HEK293 (cell line): Measurements from ENCODE around the gene ASAP2.

Source experiments
- CTCF ChIA-PET: fragments of 350-600 bp; formaldehyde crosslinking; extraction: SDS; loops from one replicate; lab custom pipeline; 2021; ENCODE audit warnings: antibody characterized with exemption; lab: Yijun Ruan, JAX
- POLR2A ChIA-PET: fragments of 300-600 bp; formaldehyde crosslinking; extraction: SDS; loops from one replicate; lab custom pipeline; 2020; ENCODE audit warnings: antibody characterized with exemption, inconsistent platforms; lab: Yijun Ruan, JAX
- H3K27ac ChIP-seq: fragments of 200-500 bp; sonication (Bioruptor generic); 2 replicates; pipeline ENCODE4 v1.5.1; 2014; ENCODE audit warnings: low read depth, low read length, control low read depth, inconsistent platforms; ENCODE audit errors: extremely low read depth
- H3K36me3 ChIP-seq, 2 experiments: fragments of 200-500 bp in 1 of 2; sonication (Bioruptor generic) in 1 of 2; 1 replicate in 1 of 2; 2 replicates in 1 of 2; pipeline ENCODE4 v1.5.1; 2014 to 2017; ENCODE audit warnings: inconsistent platforms in 2 of 2, low read length in 2 of 2; ENCODE audit not compliant: control insufficient read depth in 2 of 2, insufficient read depth in 1 of 2
- H3K4me1 ChIP-seq: fragments of 200-500 bp; sonication (Bioruptor generic); 2 replicates; pipeline ENCODE4 v1.5.1; 2014; ENCODE audit warnings: mild to moderate bottlenecking, low read length, inconsistent platforms; ENCODE audit not compliant: control insufficient read depth, insufficient read depth
- H3K4me3 ChIP-seq: 2 replicates; pipeline ENCODE4 v1.5.1; 2011; ENCODE audit warnings: low read depth, mild to moderate bottlenecking, control low read depth, low read length, moderate library complexity
- H3K9me3 ChIP-seq: fragments of 200-500 bp; sonication (Bioruptor generic); 2 replicates; pipeline ENCODE4 v1.5.1; 2014; ENCODE audit warnings: low read depth, low read length, inconsistent platforms; ENCODE audit not compliant: control insufficient read depth, insufficient read depth
- GLIS1 ChIP-seq: fragments of 450-650 bp; formaldehyde crosslinking; IDR thresholded peaks from 2 replicates; pipeline ENCODE4 v1.5.1; 2016; ENCODE audit warnings: missing biosample characterization, missing genetic modification characterization
- KLF7 ChIP-seq: fragments of 450-650 bp; formaldehyde crosslinking; IDR thresholded peaks from 2 replicates; pipeline ENCODE4 v1.5.1; 2016; ENCODE audit warnings: missing biosample characterization, missing genetic modification characterization, borderline replicate concordance
- PRDM1 ChIP-seq: fragments of 450-650 bp; formaldehyde crosslinking; IDR thresholded peaks from 2 replicates; pipeline ENCODE4; 2016; ENCODE audit warnings: missing biosample characterization, missing genetic modification characterization
- WT1 ChIP-seq: fragments of 450-650 bp; formaldehyde crosslinking; IDR thresholded peaks from 2 replicates; pipeline ENCODE4 v1.5.1; 2016; ENCODE audit warnings: missing biosample characterization, missing genetic modification characterization
- ZFP41 ChIP-seq: fragments of 450-650 bp; formaldehyde crosslinking; IDR thresholded peaks from 2 replicates; pipeline ENCODE4 v1.5.1; 2016; ENCODE audit warnings: missing biosample characterization, missing genetic modification characterization, borderline replicate concordance
- ZFP69B ChIP-seq: fragments of 450-650 bp; formaldehyde crosslinking; IDR thresholded peaks from 2 replicates; pipeline ENCODE4 v1.5.1; 2016; ENCODE audit warnings: missing biosample characterization, missing genetic modification characterization
- ZNF274 ChIP-seq, 2 experiments: fragments of 200-500 bp in 1 of 2; fragments of 450-650 bp in 1 of 2; sonication (Bioruptor generic) in 1 of 2; formaldehyde crosslinking in 1 of 2; IDR thresholded peaks; 2 replicates each; pipeline versions ENCODE4 v1.5.1 to v1.6.1; 2014 to 2016; ENCODE audit warnings: borderline replicate concordance in 1 of 2, inconsistent platforms in 1 of 2, low read length in 1 of 2, missing biosample characterization in 1 of 2, missing genetic modification characterization in 1 of 2
- ZNF292 ChIP-seq: fragments of 450-650 bp; formaldehyde crosslinking; IDR thresholded peaks from 2 replicates; pipeline ENCODE4 v1.5.1; 2016; ENCODE audit warnings: low read depth, missing biosample characterization, missing genetic modification characterization, borderline replicate concordance
- ZNF302 ChIP-seq: fragments of 450-650 bp; formaldehyde crosslinking; IDR thresholded peaks from 2 replicates; pipeline ENCODE4 v1.5.1; 2016; ENCODE audit warnings: missing biosample characterization, missing genetic modification characterization, low read depth
- ZNF324 ChIP-seq: fragments of 450-650 bp; formaldehyde crosslinking; IDR thresholded peaks from 2 replicates; pipeline ENCODE4 v1.5.1; 2016; ENCODE audit warnings: missing biosample characterization, missing genetic modification characterization
- ZNF341 ChIP-seq: fragments of 450-650 bp; formaldehyde crosslinking; IDR thresholded peaks from 2 replicates; pipeline ENCODE4; 2016; ENCODE audit warnings: low read depth, missing biosample characterization, missing genetic modification characterization
- ZNF48 ChIP-seq: fragments of 450-650 bp; formaldehyde crosslinking; IDR thresholded peaks from 2 replicates; pipeline ENCODE4 v1.5.1; 2016; ENCODE audit warnings: missing biosample characterization, missing genetic modification characterization
- ZNF501 ChIP-seq: fragments of 450-650 bp; formaldehyde crosslinking; IDR thresholded peaks from 2 replicates; pipeline ENCODE4 v1.5.1; 2016; ENCODE audit warnings: missing biosample characterization, missing genetic modification characterization
- ZNF555 ChIP-seq: fragments of 450-650 bp; formaldehyde crosslinking; conservative IDR thresholded peaks from 2 replicates; pipeline ENCODE4 v1.5.1; 2017; ENCODE audit warnings: missing biosample characterization, mild to moderate bottlenecking, missing genetic modification characterization, inconsistent platforms
- ZNF585B ChIP-seq: fragments of 450-650 bp; formaldehyde crosslinking; IDR thresholded peaks from 2 replicates; pipeline ENCODE4 v1.5.1; 2016; ENCODE audit warnings: missing biosample characterization, missing genetic modification characterization
- ZNF660 ChIP-seq: fragments of 450-650 bp; IDR thresholded peaks from 2 replicates; pipeline ENCODE4 v1.5.1; 2018; ENCODE audit warnings: missing biosample characterization, mild to moderate bottlenecking, missing genetic modification characterization
- ZNF664 ChIP-seq: fragments of 450-650 bp; formaldehyde crosslinking; IDR thresholded peaks from 2 replicates; pipeline ENCODE4 v1.5.1; 2016; ENCODE audit warnings: missing biosample characterization, missing genetic modification characterization
- ZNF830 ChIP-seq: fragments of 450-650 bp; IDR thresholded peaks from 2 replicates; pipeline ENCODE4 v1.5.0; 2018; ENCODE audit warnings: missing biosample characterization, missing genetic modification characterization, low read depth, mild to moderate bottlenecking, moderate library complexity
- ZNF837 ChIP-seq: fragments of 450-650 bp; formaldehyde crosslinking; IDR thresholded peaks from 2 replicates; pipeline ENCODE4 v1.5.1; 2016; ENCODE audit warnings: missing biosample characterization, missing genetic modification characterization
- ZNF843 ChIP-seq: fragments of 450-650 bp; formaldehyde crosslinking; IDR thresholded peaks from 2 replicates; pipeline ENCODE4 v1.5.1; 2016; ENCODE audit warnings: missing biosample characterization, missing genetic modification characterization
- ZSCAN30 ChIP-seq: fragments of 450-650 bp; IDR thresholded peaks from 2 replicates; pipeline ENCODE4 v1.5.1; 2018; ENCODE audit warnings: missing biosample characterization, mild to moderate bottlenecking, missing genetic modification characterization, moderate library complexity
- TF ChIP-seq, protein P1 (sequence below): fragments of 450-650 bp; formaldehyde crosslinking; IDR thresholded peaks from 2 replicates; pipeline ENCODE4 v1.5.1; 2017; ENCODE audit warnings: missing biosample characterization, missing genetic modification characterization
- TF ChIP-seq, protein P2 (sequence below): fragments of 450-650 bp; formaldehyde crosslinking; IDR thresholded peaks from 2 replicates; pipeline ENCODE4 v1.5.1; 2016; ENCODE audit warnings: missing biosample characterization, missing genetic modification characterization, borderline replicate concordance

ASAP2 gene

DNA sequence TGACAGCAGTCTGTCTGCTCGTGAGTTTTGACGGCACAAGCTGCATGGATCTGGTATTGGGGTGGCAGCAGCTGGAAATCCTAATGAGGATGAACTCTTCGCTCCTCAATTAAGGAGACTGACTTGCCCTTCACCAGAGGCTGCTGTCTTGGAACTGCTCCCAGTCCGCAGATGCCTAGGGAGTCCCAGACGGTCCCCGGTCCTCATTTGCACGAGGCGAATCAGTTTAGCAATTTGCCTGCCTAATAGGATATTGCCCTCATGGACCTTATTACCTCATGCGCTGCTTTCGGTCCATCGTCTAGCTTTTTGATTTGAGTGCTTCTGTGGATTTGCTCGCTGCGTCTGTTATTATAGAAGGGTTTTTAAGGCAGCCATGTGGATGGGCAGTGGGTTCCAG, 40.6 kb downstream of the ASAP2 start:
- H3K9me3 ChIP-seq, result no peaks in the 10 kb centered on the region
- H3K4me3 ChIP-seq, result no peak overlapping the region
- no peak overlapping the region for H3K27ac ChIP-seq
- POLR2A ChIA-PET, result no interaction called here
- TF ChIP-seq ZNF660 (tag by site-specific recombination) (no peak), ZNF664 (tag by site-specific recombination) (no peak), ZNF585B (tag by site-specific recombination) (no peak), WT1 (tag by site-specific recombination) (no peak)
- CTCF ChIA-PET, result interaction anchor here (0.6 to 1.3 kb wide), 2 partner anchors 13 to 108 kb away, joined by 3 read pairs; no protein-coding TSS in a partner anchor
- no peaks in the 10 kb centered on the region for H3K36me3 ChIP-seq
- H3K4me1 ChIP-seq, result peaks cover 7% of the 10 kb centered on the region

DNA sequence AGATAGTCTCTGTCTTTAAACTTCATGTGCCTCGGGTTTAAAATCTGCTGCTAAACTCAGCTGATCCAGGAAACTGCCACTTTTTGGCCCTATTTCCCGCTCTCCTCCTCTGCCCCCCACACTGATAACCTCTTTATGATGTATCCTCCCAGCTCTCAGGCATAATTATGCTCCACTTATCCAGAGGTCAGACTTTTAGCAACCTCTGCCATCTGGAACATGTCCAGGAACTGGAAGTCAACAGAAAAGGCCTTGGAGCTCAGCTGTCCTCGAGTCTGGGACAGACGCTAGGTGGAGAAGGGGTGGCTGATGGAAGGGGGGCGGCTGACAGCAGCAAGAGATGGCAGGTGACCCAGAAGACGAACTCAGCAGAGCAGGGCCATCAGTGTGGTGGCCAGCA, 41.2 kb downstream of the ASAP2 start:
- peak; percentile 27; the same call in 1 of the 2 replicates for TF ChIP-seq ZNF341 (tag by site-specific recombination)
- no peak for TF ChIP-seq ZFP69B (tag by site-specific recombination)
- H3K9me3 ChIP-seq, result no peaks in the 10 kb centered on the region
- H3K4me1 ChIP-seq, result peaks cover 7% of the 10 kb centered on the region
- H3K27ac ChIP-seq, result no peak overlapping the region
- H3K36me3 ChIP-seq, result no peaks in the 10 kb centered on the region
- H3K4me3 ChIP-seq, result no peak overlapping the region
- POLR2A ChIA-PET, result no interaction called here
- CTCF ChIA-PET, result interaction anchor here (0.6 to 1.3 kb wide), 2 partner anchors 14 to 109 kb away, joined by 3 read pairs; no protein-coding TSS in a partner anchor

DNA sequence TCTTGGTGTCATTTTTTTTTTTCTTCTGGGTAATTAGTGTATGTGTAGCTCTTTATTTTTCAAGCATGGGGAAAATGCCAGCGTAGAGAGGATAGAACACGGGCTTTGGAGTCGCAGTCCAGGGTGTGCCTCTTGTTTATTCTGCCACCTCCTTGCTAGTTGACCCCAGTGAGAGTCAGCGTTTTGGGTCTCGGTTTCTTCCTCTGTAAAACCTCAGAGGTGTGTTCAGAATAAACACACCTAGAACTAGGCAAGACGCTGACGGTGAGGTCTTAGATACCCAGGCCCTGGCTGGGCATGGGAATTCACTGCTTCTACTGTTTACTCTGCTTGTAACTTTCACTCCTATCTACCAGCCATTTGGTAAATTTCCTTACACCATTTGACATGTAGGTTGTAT, 41.8 kb downstream of the ASAP2 start:
- no peaks in the 10 kb centered on the region for H3K36me3 ChIP-seq
- H3K4me1 ChIP-seq, result peaks cover 7% of the 10 kb centered on the region
- H3K4me3 ChIP-seq, result no peak overlapping the region
- no peak overlapping the region for H3K27ac ChIP-seq
- no peaks in the 10 kb centered on the region for H3K9me3 ChIP-seq
- ChIA-PET CTCF (interaction anchor here (1.3 kb wide), 1 partner anchor 15 kb away, joined by 3 read pairs; no protein-coding TSS in a partner anchor), POLR2A (no interaction called here)
- no peak for TF ChIP-seq ZFP41 (tag by site-specific recombination)
- TF ChIP-seq ZNF324 (tag by site-specific recombination), result no peak
- no peak for TF ChIP-seq ZNF843 (tag by site-specific recombination)
- TF ChIP-seq, protein P1, sequence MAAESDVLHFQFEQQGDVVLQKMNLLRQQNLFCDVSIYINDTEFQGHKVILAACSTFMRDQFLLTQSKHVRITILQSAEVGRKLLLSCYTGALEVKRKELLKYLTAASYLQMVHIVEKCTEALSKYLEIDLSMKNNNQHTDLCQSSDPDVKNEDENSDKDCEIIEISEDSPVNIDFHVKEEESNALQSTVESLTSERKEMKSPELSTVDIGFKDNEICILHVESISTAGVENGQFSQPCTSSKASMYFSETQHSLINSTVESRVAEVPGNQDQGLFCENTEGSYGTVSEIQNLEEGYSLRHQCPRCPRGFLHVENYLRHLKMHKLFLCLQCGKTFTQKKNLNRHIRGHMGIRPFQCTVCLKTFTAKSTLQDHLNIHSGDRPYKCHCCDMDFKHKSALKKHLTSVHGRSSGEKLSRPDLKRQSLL (tag by site-specific recombination), result no peak
- TF ChIP-seq ZNF292, result no peak
- TF ChIP-seq GLIS1 (tag by site-specific recombination), result no peak

DNA sequence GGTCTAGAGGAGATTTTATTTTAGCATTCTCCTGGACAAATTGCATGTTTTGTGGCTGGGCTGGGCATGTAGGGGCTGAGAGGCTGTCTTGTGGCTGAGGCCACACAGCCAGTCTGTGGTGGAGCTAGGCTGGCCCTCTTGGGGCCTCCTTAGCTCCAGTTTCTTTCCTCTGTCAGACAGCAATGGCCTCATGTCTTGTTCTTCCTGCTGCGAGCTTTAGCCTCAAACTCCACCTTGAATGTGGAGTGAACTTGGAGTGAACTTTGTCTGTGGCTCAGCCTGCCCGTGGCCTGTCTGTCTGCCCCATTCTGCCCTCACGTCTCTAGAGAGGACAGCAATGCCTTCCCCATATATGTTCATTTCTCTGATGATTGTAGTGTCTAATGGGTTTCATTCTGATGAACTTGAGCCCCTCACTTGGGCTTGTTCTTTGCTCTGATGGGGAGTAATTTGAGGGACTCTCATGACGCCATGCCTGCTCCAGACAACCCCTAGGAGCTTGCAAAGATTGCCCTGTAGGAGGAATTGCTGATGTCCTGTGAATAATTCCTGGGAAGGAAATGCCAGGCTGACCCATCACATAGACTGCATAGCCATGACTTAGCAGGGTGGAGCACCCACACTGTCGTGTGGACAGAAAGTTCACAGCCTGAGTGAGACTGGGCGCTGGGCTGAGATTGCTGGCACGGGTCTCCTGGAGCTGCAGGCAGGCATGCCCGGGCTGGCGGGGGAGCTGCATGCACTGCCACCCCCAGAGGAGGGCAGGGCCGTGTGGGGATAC, 42.6 kb downstream of the ASAP2 start:
- H3K36me3 ChIP-seq, result no peaks in the 10 kb centered on the region
- H3K4me1 ChIP-seq, result peaks cover 7% of the 10 kb centered on the region
- CTCF ChIA-PET, result interaction anchor here (0.6 kb wide), 1 partner anchor 203 kb away, joined by 4 read pairs; no protein-coding TSS in a partner anchor
- no peak for TF ChIP-seq ZNF274 (IDR thresholded peaks at IDR 0.05; ENCODE audit: low read length)
- no peak for TF ChIP-seq ZNF274 (tag by site-specific recombination; IDR thresholded peaks at IDR 0.05; ENCODE audit: borderline replicate concordance)
- TF ChIP-seq ZNF837 (tag by site-specific recombination), result no peak
- TF ChIP-seq ZNF501 (tag by site-specific recombination), result no peak
- no peak for TF ChIP-seq ZSCAN30 (tag by site-specific recombination)
- TF ChIP-seq ZNF302, result no peak
- no peak for TF ChIP-seq ZNF48 (tag by site-specific recombination)
- TF ChIP-seq ZNF830, result no peak
- no peak for TF ChIP-seq PRDM1
- TF ChIP-seq ZNF555 (tag by site-specific recombination), result no peak
- TF ChIP-seq KLF7 (tag by site-specific recombination), result no peak
- TF ChIP-seq, protein P2, sequence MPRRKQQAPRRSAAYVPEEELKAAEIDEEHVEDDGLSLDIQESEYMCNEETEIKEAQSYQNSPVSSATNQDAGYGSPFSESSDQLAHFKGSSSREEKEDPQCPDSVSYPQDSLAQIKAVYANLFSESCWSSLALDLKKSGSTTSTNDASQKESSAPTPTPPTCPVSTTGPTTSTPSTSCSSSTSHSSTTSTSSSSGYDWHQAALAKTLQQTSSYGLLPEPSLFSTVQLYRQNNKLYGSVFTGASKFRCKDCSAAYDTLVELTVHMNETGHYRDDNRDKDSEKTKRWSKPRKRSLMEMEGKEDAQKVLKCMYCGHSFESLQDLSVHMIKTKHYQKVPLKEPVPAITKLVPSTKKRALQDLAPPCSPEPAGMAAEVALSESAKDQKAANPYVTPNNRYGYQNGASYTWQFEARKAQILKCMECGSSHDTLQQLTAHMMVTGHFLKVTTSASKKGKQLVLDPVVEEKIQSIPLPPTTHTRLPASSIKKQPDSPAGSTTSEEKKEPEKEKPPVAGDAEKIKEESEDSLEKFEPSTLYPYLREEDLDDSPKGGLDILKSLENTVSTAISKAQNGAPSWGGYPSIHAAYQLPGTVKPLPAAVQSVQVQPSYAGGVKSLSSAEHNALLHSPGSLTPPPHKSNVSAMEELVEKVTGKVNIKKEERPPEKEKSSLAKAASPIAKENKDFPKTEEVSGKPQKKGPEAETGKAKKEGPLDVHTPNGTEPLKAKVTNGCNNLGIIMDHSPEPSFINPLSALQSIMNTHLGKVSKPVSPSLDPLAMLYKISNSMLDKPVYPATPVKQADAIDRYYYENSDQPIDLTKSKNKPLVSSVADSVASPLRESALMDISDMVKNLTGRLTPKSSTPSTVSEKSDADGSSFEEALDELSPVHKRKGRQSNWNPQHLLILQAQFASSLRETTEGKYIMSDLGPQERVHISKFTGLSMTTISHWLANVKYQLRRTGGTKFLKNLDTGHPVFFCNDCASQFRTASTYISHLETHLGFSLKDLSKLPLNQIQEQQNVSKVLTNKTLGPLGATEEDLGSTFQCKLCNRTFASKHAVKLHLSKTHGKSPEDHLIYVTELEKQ (tag by site-specific recombination), result no peak
- TF ChIP-seq ZNF292, result no peak
- TF ChIP-seq, all 188 proteins: peak for 0
- no peaks in the 10 kb centered on the region for H3K9me3 ChIP-seq
- no peak overlapping the region for H3K27ac ChIP-seq
- H3K4me3 ChIP-seq, result no peak overlapping the region
- POLR2A ChIA-PET, result no interaction called here
